Esophagus muscularis mucosa (tissue), 4 donors: ENCODE results near the gene CCNYL1. TPM values are rescaled to one million over a fixed set of nuclear protein-coding genes. Genes with fewer than 3 reads are reported as not detected.

ENCODE experiments used
- DNase-seq: peaks from one replicate; pipeline ENCODE4 v3.0.0-alpha.2; 2017; ENCODE audit errors: extremely low spot score
- H3K27ac ChIP-seq, 4 donors: fragments of 200-600 bp; sonication (generic); replicated peaks in 1 of 4; 1 replicate in 3 of 4; 2 replicates in 1 of 4; pipeline ENCODE4 v1.5.1; 2016 to 2019; ENCODE audit warnings: mild to moderate bottlenecking in 1 of 4
- H3K27me3 ChIP-seq, 4 donors: fragments of 200-600 bp; sonication (generic); one replicate each; pipeline versions ENCODE4 v1.5.1 to v1.6.0; 2016 to 2019
- H3K36me3 ChIP-seq, 4 donors: fragments of 200-600 bp; sonication (generic); one replicate each; pipeline ENCODE4 v1.5.1; 2016 to 2019
- H3K4me1 ChIP-seq, 4 donors: fragments of 200-600 bp; sonication (generic); one replicate each; pipeline ENCODE4 v1.5.1; 2016 to 2019
- H3K4me3 ChIP-seq, 4 donors: fragments of 200-600 bp; sonication (generic); 1 replicate in 2 of 4; 2 replicates in 2 of 4; pipeline ENCODE4 v1.5.1; 2016 to 2019; ENCODE audit warnings: mild to moderate bottlenecking in 4 of 4, moderate library complexity in 1 of 4
- H3K9me3 ChIP-seq, 4 donors: fragments of 200-600 bp; sonication (generic); 1 replicate in 3 of 4; 2 replicates in 1 of 4; pipeline ENCODE4 v1.5.1; 2016 to 2019
- EP300 ChIP-seq: sonication (generic); formaldehyde crosslinking; IDR thresholded peaks from one replicate; pipeline ENCODE4 v1.6.1; 2017; ENCODE audit warnings: antibody characterized with exemption
- POLR2A ChIP-seq: fragments of 450-650 bp; IDR thresholded peaks from one replicate; pipeline ENCODE4 v1.6.1; 2017; ENCODE audit warnings: antibody characterized with exemption, moderate library complexity, mild to moderate bottlenecking, low read depth
- POLR2AphosphoS5 ChIP-seq, 2 donors: sonication (generic); formaldehyde crosslinking; IDR thresholded peaks; one replicate each; pipeline ENCODE4 v1.6.1; 2017; ENCODE audit warnings: antibody characterized with exemption in 2 of 2
- WGBS: methylation state at CpG from one replicate; pipeline ENCODE4 v1.1.5; 2018; 5-methylcytosine and 5-hydroxymethylcytosine counted together
- intact Hi-C: fragments of 100-400 bp; cut with DNase I; formaldehyde crosslinking; loops from one replicate; pipeline ENCODE4 v1.15.1; 2023
- total RNA-seq, 4 donors: library from RNA; depleted of rRNA; stranded (reverse); fragments of >200 nt; gene quantifications; one replicate each; pipeline versions ENCODE4 v1.1.0 to v1.2.1, GENCODE V29; 2016
- TF ChIP-seq, protein P1 (sequence below), 3 experiments: fragments of 200-600 bp in 2 of 3; fragments of 450-650 bp in 1 of 3; sonication (generic) in 2 of 3; IDR thresholded peaks; one replicate each; pipeline ENCODE4 v1.5.1; 2017 to 2019; ENCODE audit warnings: antibody characterized with exemption in 3 of 3, mild to moderate bottlenecking in 2 of 3, moderate library complexity in 1 of 3

The CCNYL1 gene
- total RNA-seq, 4 donors from 2014 or later: 13.5 to 17.4 (median 16.2) TPM

- intact Hi-C loops: no loop called here
- Histone ChIP-seq H3K27me3 (no peaks in the 10 kb centered on the region), H3K36me3 (peaks cover 16 to 49% (median 24%) of the 10 kb centered on the region in 4 donors), H3K4me1 (peaks cover 40 to 61% (median 58%) of the 10 kb centered on the region in 4 donors), H3K4me3 (peak overlapping the region in 1 of 4 donors; percentile 0), H3K9me3 (no peaks in the 10 kb centered on the region), H3K27ac (no peak overlapping the region)
- WGBS: 91% methylated on average over 1 of the region's 1 CpG
- no peak for DNase-seq
- TF ChIP-seq, protein P1, sequence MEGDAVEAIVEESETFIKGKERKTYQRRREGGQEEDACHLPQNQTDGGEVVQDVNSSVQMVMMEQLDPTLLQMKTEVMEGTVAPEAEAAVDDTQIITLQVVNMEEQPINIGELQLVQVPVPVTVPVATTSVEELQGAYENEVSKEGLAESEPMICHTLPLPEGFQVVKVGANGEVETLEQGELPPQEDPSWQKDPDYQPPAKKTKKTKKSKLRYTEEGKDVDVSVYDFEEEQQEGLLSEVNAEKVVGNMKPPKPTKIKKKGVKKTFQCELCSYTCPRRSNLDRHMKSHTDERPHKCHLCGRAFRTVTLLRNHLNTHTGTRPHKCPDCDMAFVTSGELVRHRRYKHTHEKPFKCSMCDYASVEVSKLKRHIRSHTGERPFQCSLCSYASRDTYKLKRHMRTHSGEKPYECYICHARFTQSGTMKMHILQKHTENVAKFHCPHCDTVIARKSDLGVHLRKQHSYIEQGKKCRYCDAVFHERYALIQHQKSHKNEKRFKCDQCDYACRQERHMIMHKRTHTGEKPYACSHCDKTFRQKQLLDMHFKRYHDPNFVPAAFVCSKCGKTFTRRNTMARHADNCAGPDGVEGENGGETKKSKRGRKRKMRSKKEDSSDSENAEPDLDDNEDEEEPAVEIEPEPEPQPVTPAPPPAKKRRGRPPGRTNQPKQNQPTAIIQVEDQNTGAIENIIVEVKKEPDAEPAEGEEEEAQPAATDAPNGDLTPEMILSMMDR (IDR thresholded peaks at IDR 0.05): no peak
- TF ChIP-seq EP300: no peak
- no peak for TF ChIP-seq POLR2A
- TF ChIP-seq POLR2AphosphoS5 (IDR thresholded peaks at IDR 0.05): no peak
Measured at GRCh38 chr2:207764096-207764630, 52.7 kb downstream of the CCNYL1 start.

DNA sequence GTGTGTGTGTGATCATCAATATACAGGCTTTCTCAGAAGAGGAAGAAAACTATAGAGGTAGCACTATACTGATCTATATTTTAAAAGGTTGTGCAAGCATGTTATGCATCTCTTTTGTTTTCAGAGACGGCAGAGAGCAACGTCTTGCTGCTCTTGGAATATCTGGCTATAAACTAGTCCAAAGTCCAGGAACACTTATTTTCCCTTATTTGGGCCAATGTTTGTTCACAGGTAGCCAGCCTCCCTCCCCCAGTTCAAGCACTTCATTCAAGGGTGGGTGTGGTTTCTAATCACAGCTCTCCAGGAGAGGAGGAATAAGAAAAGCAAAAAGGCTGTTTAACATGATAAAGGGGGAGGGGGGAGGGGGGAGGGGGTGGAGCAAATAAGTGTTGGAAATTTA, 54.1 kb downstream of the CCNYL1 start:
- H3K36me3 ChIP-seq: peaks cover 12 to 42% (median 19%) of the 10 kb centered on the region in 4 donors
- intact Hi-C loops: loop anchor here (5.0 kb wide), 1 partner anchor 212 kb away; no protein-coding TSS in a partner anchor

GRCh38 chr2:207766041-207766551, 54.7 kb downstream of the CCNYL1 start:
- no peak for DNase-seq
- TF ChIP-seq EP300: no peak
- TF ChIP-seq POLR2A: no peak
- TF ChIP-seq, protein P1 (IDR thresholded peaks at IDR 0.05): no peak
- TF ChIP-seq POLR2AphosphoS5 (IDR thresholded peaks at IDR 0.05): no peak
- no peaks in the 10 kb centered on the region for H3K27me3 ChIP-seq
- WGBS: 65% methylated on average over 5 of the region's 5 CpGs
- no peak overlapping the region for H3K27ac ChIP-seq
- H3K4me1 ChIP-seq: peaks cover 48 to 70% (median 69%) of the 10 kb centered on the region in 4 donors
- H3K9me3 ChIP-seq: no peaks in the 10 kb centered on the region
- intact Hi-C loops: loop anchor here (5.0 kb wide), 1 partner anchor 211 kb away; no protein-coding TSS in a partner anchor
- peaks cover 12 to 41% (median 18%) of the 10 kb centered on the region in 4 donors for H3K36me3 ChIP-seq
- H3K4me3 ChIP-seq: peak overlapping the region; percentile 9 to 96 (median 51)

More for the DNA sequence above, 54.1 kb downstream of the CCNYL1 start:
- no peaks in the 10 kb centered on the region for H3K9me3 ChIP-seq
- H3K4me1 ChIP-seq: peaks cover 44 to 65% (median 64%) of the 10 kb centered on the region in 4 donors
- WGBS: 76% methylated on average over 2 of the region's 2 CpGs
- no peak for DNase-seq
- H3K27ac ChIP-seq: no peak overlapping the region
- TF ChIP-seq POLR2A (no peak), EP300 (no peak), POLR2AphosphoS5 (IDR thresholded peaks at IDR 0.05) (no peak)
- TF ChIP-seq, protein P1 (IDR thresholded peaks at IDR 0.05): no peak
- no peaks in the 10 kb centered on the region for H3K27me3 ChIP-seq
- peak overlapping the region in 1 of 4 donors; percentile 83 for H3K4me3 ChIP-seq

DNA sequence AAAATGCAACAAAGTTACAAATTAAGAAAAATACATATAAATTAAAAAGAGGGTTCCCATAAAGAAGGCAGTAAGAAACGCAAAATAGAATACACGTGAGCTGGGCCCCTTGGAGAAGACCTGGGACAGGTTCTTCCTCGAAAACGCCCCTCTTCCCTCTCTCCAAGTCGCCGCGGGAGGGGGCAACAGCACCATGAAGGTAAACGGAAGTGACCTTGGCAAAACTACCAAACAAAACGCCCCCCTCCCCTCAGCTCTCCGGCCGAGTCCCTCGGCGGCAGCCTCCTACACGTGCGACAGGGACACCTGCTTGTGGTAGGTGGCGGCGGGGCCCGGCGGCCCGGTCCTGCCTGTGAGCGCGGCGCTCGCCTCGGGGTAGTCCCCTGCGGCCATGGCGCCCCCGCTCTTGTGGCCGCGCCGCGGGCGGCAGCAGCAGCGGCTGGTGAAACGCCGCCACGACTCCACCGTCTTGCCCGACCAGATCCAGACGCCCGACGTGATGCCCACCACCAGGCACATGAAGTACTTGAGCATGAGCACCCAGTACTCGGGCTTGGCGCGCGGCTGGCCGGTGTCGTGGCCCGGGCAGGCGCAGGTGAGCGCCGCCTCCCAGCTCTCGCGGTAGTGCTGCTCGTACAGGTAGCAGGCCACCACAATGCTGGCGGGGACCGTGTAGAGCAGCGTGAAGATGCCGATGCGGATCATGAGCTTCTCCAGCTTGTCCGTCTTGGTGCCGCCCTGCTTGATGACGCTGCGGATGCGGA, 55.4 kb downstream of the CCNYL1 start:
- 75% methylated on average over 31 of the region's 65 CpGs for WGBS
- Histone ChIP-seq H3K27ac (no peak overlapping the region), H3K4me3 (peak overlapping the region; percentile 24 to 96 (median 61)), H3K27me3 (no peaks in the 10 kb centered on the region), H3K9me3 (no peaks in the 10 kb centered on the region), H3K36me3 (peaks cover 12 to 33% (median 15%) of the 10 kb centered on the region in 4 donors), H3K4me1 (peaks cover 48 to 73% (median 69%) of the 10 kb centered on the region in 4 donors)
- TF ChIP-seq POLR2AphosphoS5 (IDR thresholded peaks at IDR 0.05) (no peak), POLR2A (no peak), EP300 (no peak)
- TF ChIP-seq, protein P1 (IDR thresholded peaks at IDR 0.05): no peak
- intact Hi-C loops: loop anchor here (5.0 kb wide), 1 partner anchor 210 kb away; no protein-coding TSS in a partner anchor
- DNase-seq: no peak
